ENCODE results near the gene SORCS2.

SORCS2 gene

GRCh38 chr4:7339751-7340552, 147.6 kb downstream of the SORCS2 start:
- Histone ChIP-seq H3K4me3 (ENCODE audit: low read length) (no peak overlapping the region), H3K27me3 (ENCODE audit: insufficient read depth, low read length) (peaks cover 3% of the 10 kb centered on the region; the same call in 1 of the 2 replicates), H3K9me3 (ENCODE audit: insufficient read depth, low read depth, low read length) (no peaks in the 10 kb centered on the region), H3K4me1 (ENCODE audit: insufficient read depth, low read length) (no peaks in the 10 kb centered on the region), H3K36me3 (ENCODE audit: insufficient read depth, low read depth, low read length) (no peaks in the 10 kb centered on the region), H3K9ac (ENCODE audit: low read depth, low read length) (no peak overlapping the region), H3K27ac (ENCODE audit: low read length) (no peak overlapping the region)

GRCh38 chr4:7340553-7341433, 148.5 kb downstream of the SORCS2 start:
- no peak overlapping the region for H3K9ac ChIP-seq (ENCODE audit: low read depth, low read length)
- no peaks in the 10 kb centered on the region for H3K4me1 ChIP-seq (ENCODE audit: insufficient read depth, low read length)
- H3K27me3 ChIP-seq (ENCODE audit: insufficient read depth, low read length) = no peaks in the 10 kb centered on the region
- no peaks in the 10 kb centered on the region for H3K9me3 ChIP-seq (ENCODE audit: insufficient read depth, low read depth, low read length)
- H3K4me3 ChIP-seq (ENCODE audit: low read length) = no peak overlapping the region
- no peaks in the 10 kb centered on the region for H3K36me3 ChIP-seq (ENCODE audit: insufficient read depth, low read depth, low read length)
- H3K27ac ChIP-seq (ENCODE audit: low read length) = no peak overlapping the region

GRCh38 chr4:7341491-7342222, 149.3 kb downstream of the SORCS2 start:
- H3K4me3 ChIP-seq (ENCODE audit: low read length) = no peak overlapping the region
- no peaks in the 10 kb centered on the region for H3K27me3 ChIP-seq (ENCODE audit: insufficient read depth, low read length)
- H3K9ac ChIP-seq (ENCODE audit: low read depth, low read length) = no peak overlapping the region
- no peaks in the 10 kb centered on the region for H3K9me3 ChIP-seq (ENCODE audit: insufficient read depth, low read depth, low read length)
- no peak overlapping the region for H3K27ac ChIP-seq (ENCODE audit: low read length)
- no peaks in the 10 kb centered on the region for H3K36me3 ChIP-seq (ENCODE audit: insufficient read depth, low read depth, low read length)
- no peaks in the 10 kb centered on the region for H3K4me1 ChIP-seq (ENCODE audit: insufficient read depth, low read length)

- H3K9ac ChIP-seq (ENCODE audit: low read depth, low read length) = no peak overlapping the region
- H3K27ac ChIP-seq (ENCODE audit: low read length) = no peak overlapping the region
- no peak overlapping the region for H3K4me3 ChIP-seq (ENCODE audit: low read length)
- H3K36me3 ChIP-seq (ENCODE audit: insufficient read depth, low read depth, low read length) = no peaks in the 10 kb centered on the region
- no peaks in the 10 kb centered on the region for H3K4me1 ChIP-seq (ENCODE audit: insufficient read depth, low read length)
- no peaks in the 10 kb centered on the region for H3K9me3 ChIP-seq (ENCODE audit: insufficient read depth, low read depth, low read length)
- no peaks in the 10 kb centered on the region for H3K27me3 ChIP-seq (ENCODE audit: insufficient read depth, low read length)
Observed at GRCh38 chr4:7342223-7343080, 150.1 kb downstream of the SORCS2 start.

- H3K27me3 ChIP-seq (ENCODE audit: insufficient read depth, low read length) = no peaks in the 10 kb centered on the region
- H3K27ac ChIP-seq (ENCODE audit: low read length) = no peak overlapping the region
- no peaks in the 10 kb centered on the region for H3K9me3 ChIP-seq (ENCODE audit: insufficient read depth, low read depth, low read length)
- H3K4me1 ChIP-seq (ENCODE audit: insufficient read depth, low read length) = no peaks in the 10 kb centered on the region
- no peaks in the 10 kb centered on the region for H3K36me3 ChIP-seq (ENCODE audit: insufficient read depth, low read depth, low read length)
- H3K4me3 ChIP-seq (ENCODE audit: low read length) = no peak overlapping the region
- no peak overlapping the region for H3K9ac ChIP-seq (ENCODE audit: low read depth, low read length)
Observed at GRCh38 chr4:7343081-7343655, 150.8 kb downstream of the SORCS2 start.

- no peaks in the 10 kb centered on the region for H3K27me3 ChIP-seq (ENCODE audit: insufficient read depth, low read length)
- no peak overlapping the region for H3K27ac ChIP-seq (ENCODE audit: low read length)
- no peak overlapping the region for H3K4me3 ChIP-seq (ENCODE audit: low read length)
- H3K4me1 ChIP-seq (ENCODE audit: insufficient read depth, low read length) = no peaks in the 10 kb centered on the region
- no peaks in the 10 kb centered on the region for H3K9me3 ChIP-seq (ENCODE audit: insufficient read depth, low read depth, low read length)
- H3K9ac ChIP-seq (ENCODE audit: low read depth, low read length) = no peak overlapping the region
- H3K36me3 ChIP-seq (ENCODE audit: insufficient read depth, low read depth, low read length) = no peaks in the 10 kb centered on the region
Observed at GRCh38 chr4:7343950-7344349, 151.6 kb downstream of the SORCS2 start.

- no peak overlapping the region for H3K27ac ChIP-seq (ENCODE audit: low read length)
- no peak overlapping the region for H3K9ac ChIP-seq (ENCODE audit: low read depth, low read length)
Observed at GRCh38 chr4:7344636-7345155, 152.4 kb downstream of the SORCS2 start.

GRCh38 chr4:7347981-7348380, 155.6 kb downstream of the SORCS2 start:
- no peaks in the 10 kb centered on the region for H3K36me3 ChIP-seq (ENCODE audit: insufficient read depth, low read depth, low read length)
- no peaks in the 10 kb centered on the region for H3K9me3 ChIP-seq (ENCODE audit: insufficient read depth, low read depth, low read length)
- H3K27me3 ChIP-seq (ENCODE audit: insufficient read depth, low read length) = no peaks in the 10 kb centered on the region
- H3K27ac ChIP-seq (ENCODE audit: low read length) = no peak overlapping the region
- no peak overlapping the region for H3K9ac ChIP-seq (ENCODE audit: low read depth, low read length)
- no peak overlapping the region for H3K4me3 ChIP-seq (ENCODE audit: low read length)
- no peaks in the 10 kb centered on the region for H3K4me1 ChIP-seq (ENCODE audit: insufficient read depth, low read length)

More at GRCh38 chr4:7344636-7345155, 152.4 kb downstream of the SORCS2 start:
- no peaks in the 10 kb centered on the region for H3K9me3 ChIP-seq (ENCODE audit: insufficient read depth, low read depth, low read length)
- H3K36me3 ChIP-seq (ENCODE audit: insufficient read depth, low read depth, low read length) = no peaks in the 10 kb centered on the region
- H3K4me3 ChIP-seq (ENCODE audit: low read length) = no peak overlapping the region
- H3K27me3 ChIP-seq (ENCODE audit: insufficient read depth, low read length) = no peaks in the 10 kb centered on the region
- H3K4me1 ChIP-seq (ENCODE audit: insufficient read depth, low read length) = no peaks in the 10 kb centered on the region

- H3K9me3 ChIP-seq (ENCODE audit: insufficient read depth, low read depth, low read length) = no peaks in the 10 kb centered on the region
- no peaks in the 10 kb centered on the region for H3K36me3 ChIP-seq (ENCODE audit: insufficient read depth, low read depth, low read length)
- no peak overlapping the region for H3K27ac ChIP-seq (ENCODE audit: low read length)
- no peak overlapping the region for H3K9ac ChIP-seq (ENCODE audit: low read depth, low read length)
- no peaks in the 10 kb centered on the region for H3K27me3 ChIP-seq (ENCODE audit: insufficient read depth, low read length)
- no peaks in the 10 kb centered on the region for H3K4me1 ChIP-seq (ENCODE audit: insufficient read depth, low read length)
- no peak overlapping the region for H3K4me3 ChIP-seq (ENCODE audit: low read length)
Observed at GRCh38 chr4:7348946-7349900, 156.9 kb downstream of the SORCS2 start.

GRCh38 chr4:7350396-7350795, 158.1 kb downstream of the SORCS2 start:
- no peak overlapping the region for H3K27ac ChIP-seq (ENCODE audit: low read length)
- no peaks in the 10 kb centered on the region for H3K36me3 ChIP-seq (ENCODE audit: insufficient read depth, low read depth, low read length)
- no peak overlapping the region for H3K4me3 ChIP-seq (ENCODE audit: low read length)
- no peaks in the 10 kb centered on the region for H3K4me1 ChIP-seq (ENCODE audit: insufficient read depth, low read length)
- H3K9me3 ChIP-seq (ENCODE audit: insufficient read depth, low read depth, low read length) = no peaks in the 10 kb centered on the region
- no peaks in the 10 kb centered on the region for H3K27me3 ChIP-seq (ENCODE audit: insufficient read depth, low read length)
- no peak overlapping the region for H3K9ac ChIP-seq (ENCODE audit: low read depth, low read length)

Measured in iPS-20b (cell line).